Subcutaneous abdominal adipose tissue (tissue), 5 donors: ENCODE measurements around the gene ITGA5.

Experiments
- H3K27ac ChIP-seq: one replicate; pipeline ENCODE4 v1.7.0; 2013; ENCODE audit warnings: low read depth, mild to moderate bottlenecking, inconsistent platforms, low read length, moderate library complexity
- H3K27me3 ChIP-seq, 5 donors: one replicate each; pipeline ENCODE4 v1.7.0; 2013; ENCODE audit warnings: low read length in 5 of 5, inconsistent platforms in 1 of 5; ENCODE audit not compliant: control insufficient read depth in 5 of 5, insufficient read depth in 4 of 5
- H3K36me3 ChIP-seq, 5 donors: one replicate each; pipeline ENCODE4 v1.7.0; 2013; ENCODE audit warnings: low read length in 5 of 5; ENCODE audit not compliant: control insufficient read depth in 5 of 5, insufficient read depth in 5 of 5
- H3K4me1 ChIP-seq, 5 donors: one replicate each; pipeline ENCODE4 v1.7.0; 2013; ENCODE audit warnings: low read length in 5 of 5, mild to moderate bottlenecking in 3 of 5, moderate library complexity in 1 of 5; ENCODE audit not compliant: control insufficient read depth in 5 of 5, insufficient read depth in 5 of 5
- H3K4me3 ChIP-seq, 5 donors: one replicate each; pipeline ENCODE4 v1.7.0; 2013; ENCODE audit warnings: low read length in 5 of 5, low read depth in 1 of 5
- H3K9ac ChIP-seq, 5 donors: one replicate each; pipeline ENCODE4 v1.7.0; 2013; ENCODE audit warnings: low read length in 5 of 5, mild to moderate bottlenecking in 4 of 5, moderate library complexity in 3 of 5
- H3K9me3 ChIP-seq, 5 donors: one replicate each; pipeline ENCODE4 v1.7.0; 2013; ENCODE audit warnings: low read length in 5 of 5; ENCODE audit not compliant: control insufficient read depth in 5 of 5
- donor health status: healthy.
- donor health status: healthy.
- donor health status: healthy.
- donor health status: healthy.
- donor health status: healthy.

Gene ITGA5

GRCh38 chr12:54385251-54385914 lies 33.7 kb downstream of the ITGA5 start:
- H3K27ac ChIP-seq, result peak overlapping the region; percentile 50
- peaks cover 4 to 45% (median 31%) of the 10 kb centered on the region in 5 donors for H3K4me1 ChIP-seq
- H3K9ac ChIP-seq, result peak overlapping the region in 4 of 5 donors; percentile 20 to 62 (median 40)
- H3K36me3 ChIP-seq, result no peaks in the 10 kb centered on the region
- H3K9me3 ChIP-seq, result no peaks in the 10 kb centered on the region
- H3K27me3 ChIP-seq, result no peaks in the 10 kb centered on the region
- peak overlapping the region; percentile 0 to 53 (median 35) for H3K4me3 ChIP-seq

- Histone ChIP-seq H3K27me3 (no peaks in the 10 kb centered on the region), H3K4me1 (peaks cover 5 to 48% (median 31%) of the 10 kb centered on the region in 5 donors), H3K4me3 (peak within 1 kb of the TSS; percentile 16 to 53 (median 35)), H3K9me3 (no peaks in the 10 kb centered on the region), H3K27ac (peak within 1 kb of the TSS; percentile 50), H3K36me3 (no peaks in the 10 kb centered on the region), H3K9ac (peak within 1 kb of the TSS in 4 of 5 donors; percentile 20 to 62 (median 40))
These were observed 34.5 kb downstream of the ITGA5 start, which contains the start of gene ZNF385A for GRCh38 chr12:54384591-54385041. ZNF385A (minus strand) TSS chr12:54384733; CDS start chr12:54384514, 219 bp downstream.

GRCh38 chr12:54383041-54383609 lies 35.9 kb downstream of the ITGA5 start:
- Histone ChIP-seq H3K9me3 (no peaks in the 10 kb centered on the region), H3K27ac (peak overlapping the region; percentile 27), H3K4me3 (no peak overlapping the region), H3K9ac (no peak overlapping the region), H3K4me1 (peaks cover 7 to 57% (median 41%) of the 10 kb centered on the region in 5 donors), H3K27me3 (no peaks in the 10 kb centered on the region), H3K36me3 (no peaks in the 10 kb centered on the region)

GRCh38 chr12:54381136-54381535 lies 37.9 kb downstream of the ITGA5 start:
- Histone ChIP-seq H3K9ac (no peak overlapping the region), H3K4me3 (no peak overlapping the region), H3K9me3 (no peaks in the 10 kb centered on the region), H3K4me1 (peaks cover 15 to 60% (median 51%) of the 10 kb centered on the region in 5 donors), H3K36me3 (peaks cover 0 to 3% (median 0%) of the 10 kb centered on the region in 5 donors), H3K27me3 (no peaks in the 10 kb centered on the region), H3K27ac (no peak overlapping the region)

GRCh38 chr12:54379398-54380201 lies 39.5 kb downstream of the ITGA5 start:
- peaks cover 19 to 61% (median 52%) of the 10 kb centered on the region in 5 donors for H3K4me1 ChIP-seq
- H3K9ac ChIP-seq, result peak overlapping the region in 4 of 5 donors; percentile 25 to 62 (median 44)
- no peaks in the 10 kb centered on the region for H3K27me3 ChIP-seq
- H3K9me3 ChIP-seq, result no peaks in the 10 kb centered on the region
- peak overlapping the region; percentile 64 to 69 (median 65) for H3K4me3 ChIP-seq
- peak overlapping the region; percentile 52 for H3K27ac ChIP-seq
- H3K36me3 ChIP-seq, result peaks cover 0 to 3% (median 0%) of the 10 kb centered on the region in 5 donors

GRCh38 chr12:54378796-54379397 lies 40.2 kb downstream of the ITGA5 start:
- Histone ChIP-seq H3K9ac (peak overlapping the region; percentile 35 to 70 (median 63)), H3K9me3 (no peaks in the 10 kb centered on the region), H3K4me1 (peaks cover 22 to 62% (median 53%) of the 10 kb centered on the region in 5 donors), H3K27me3 (no peaks in the 10 kb centered on the region), H3K4me3 (peak overlapping the region; percentile 64 to 69 (median 65)), H3K36me3 (peaks cover 0 to 3% (median under 1%) of the 10 kb centered on the region in 5 donors), H3K27ac (peak overlapping the region; percentile 52)

GRCh38 chr12:54377797-54378515 lies 41.1 kb downstream of the ITGA5 start:
- H3K27ac ChIP-seq, result peak overlapping the region; percentile 54
- peak overlapping the region; percentile 55 to 68 (median 58) for H3K4me3 ChIP-seq
- peaks cover 22 to 62% (median 60%) of the 10 kb centered on the region in 5 donors for H3K4me1 ChIP-seq
- H3K9ac ChIP-seq, result peak overlapping the region in 2 of 5 donors; percentile 35 to 63
- H3K27me3 ChIP-seq, result no peaks in the 10 kb centered on the region
- H3K36me3 ChIP-seq, result peaks cover 0 to 7% (median 4%) of the 10 kb centered on the region in 5 donors
- no peaks in the 10 kb centered on the region for H3K9me3 ChIP-seq

- Histone ChIP-seq H3K36me3 (peaks cover 0 to 7% (median 6%) of the 10 kb centered on the region in 5 donors), H3K9ac (peak overlapping the region in 2 of 5 donors; percentile 8 to 15), H3K4me3 (peak overlapping the region in 1 of 5 donors; percentile 25), H3K4me1 (peaks cover 22 to 66% (median 63%) of the 10 kb centered on the region in 5 donors), H3K27me3 (no peaks in the 10 kb centered on the region), H3K27ac (peak overlapping the region; percentile 68), H3K9me3 (no peaks in the 10 kb centered on the region)
These were observed 42.1 kb downstream of the ITGA5 start for GRCh38 chr12:54377007-54377406.

- Histone ChIP-seq H3K36me3 (peaks cover 0 to 7% (median 6%) of the 10 kb centered on the region in 5 donors), H3K4me3 (peak overlapping the region in 1 of 5 donors; percentile 25), H3K27ac (peak overlapping the region; percentile 68), H3K9me3 (no peaks in the 10 kb centered on the region), H3K9ac (peak overlapping the region in 1 of 5 donors; percentile 15), H3K27me3 (no peaks in the 10 kb centered on the region), H3K4me1 (peaks cover 22 to 70% (median 68%) of the 10 kb centered on the region in 5 donors)
These were observed 42.5 kb downstream of the ITGA5 start for GRCh38 chr12:54376596-54376995.
